Ishikawa (cell line): ENCODE data around the gene LYST.

ENCODE experiments used
- CEBPB ChIP-seq: IDR thresholded peaks from 2 replicates; pipeline ENCODE4 v1.6.1; 2012
- FOXM1 ChIP-seq: IDR thresholded peaks from 2 replicates; pipeline ENCODE4 v1.6.1; 2012; ENCODE audit warnings: low read depth, borderline replicate concordance
- TCF12 ChIP-seq: IDR thresholded peaks from 2 replicates; pipeline ENCODE4 v1.6.1; 2012; ENCODE audit warnings: low read depth
- TF ChIP-seq, protein P1 (sequence below): IDR thresholded peaks from 2 replicates; pipeline ENCODE4 v1.6.1; 2012; ENCODE audit warnings: low read depth, mild to moderate bottlenecking

DNA sequence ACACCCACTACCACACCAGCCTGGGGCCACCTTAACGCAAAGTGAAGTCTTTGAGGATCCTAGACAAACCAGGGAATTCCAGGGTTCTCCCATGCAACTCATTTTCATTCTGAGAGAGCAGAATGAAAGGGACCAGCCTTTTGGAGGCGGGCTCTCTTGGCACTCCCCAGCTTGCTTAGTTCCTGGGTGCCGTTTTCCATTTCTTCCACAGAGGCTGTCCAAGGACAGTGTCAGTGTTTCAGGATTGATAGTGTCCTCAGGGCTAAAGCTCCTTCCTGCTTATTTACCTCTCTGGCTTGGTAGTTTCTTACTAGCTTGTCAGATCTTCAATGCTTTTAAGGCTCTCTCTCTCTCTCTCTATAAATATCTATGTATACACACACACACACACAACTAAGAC is 187.1 kb downstream of the LYST start:
- no peak for TF ChIP-seq FOXM1
- TF ChIP-seq CEBPB: no peak
- no peak for TF ChIP-seq TCF12
- TF ChIP-seq, protein P1, sequence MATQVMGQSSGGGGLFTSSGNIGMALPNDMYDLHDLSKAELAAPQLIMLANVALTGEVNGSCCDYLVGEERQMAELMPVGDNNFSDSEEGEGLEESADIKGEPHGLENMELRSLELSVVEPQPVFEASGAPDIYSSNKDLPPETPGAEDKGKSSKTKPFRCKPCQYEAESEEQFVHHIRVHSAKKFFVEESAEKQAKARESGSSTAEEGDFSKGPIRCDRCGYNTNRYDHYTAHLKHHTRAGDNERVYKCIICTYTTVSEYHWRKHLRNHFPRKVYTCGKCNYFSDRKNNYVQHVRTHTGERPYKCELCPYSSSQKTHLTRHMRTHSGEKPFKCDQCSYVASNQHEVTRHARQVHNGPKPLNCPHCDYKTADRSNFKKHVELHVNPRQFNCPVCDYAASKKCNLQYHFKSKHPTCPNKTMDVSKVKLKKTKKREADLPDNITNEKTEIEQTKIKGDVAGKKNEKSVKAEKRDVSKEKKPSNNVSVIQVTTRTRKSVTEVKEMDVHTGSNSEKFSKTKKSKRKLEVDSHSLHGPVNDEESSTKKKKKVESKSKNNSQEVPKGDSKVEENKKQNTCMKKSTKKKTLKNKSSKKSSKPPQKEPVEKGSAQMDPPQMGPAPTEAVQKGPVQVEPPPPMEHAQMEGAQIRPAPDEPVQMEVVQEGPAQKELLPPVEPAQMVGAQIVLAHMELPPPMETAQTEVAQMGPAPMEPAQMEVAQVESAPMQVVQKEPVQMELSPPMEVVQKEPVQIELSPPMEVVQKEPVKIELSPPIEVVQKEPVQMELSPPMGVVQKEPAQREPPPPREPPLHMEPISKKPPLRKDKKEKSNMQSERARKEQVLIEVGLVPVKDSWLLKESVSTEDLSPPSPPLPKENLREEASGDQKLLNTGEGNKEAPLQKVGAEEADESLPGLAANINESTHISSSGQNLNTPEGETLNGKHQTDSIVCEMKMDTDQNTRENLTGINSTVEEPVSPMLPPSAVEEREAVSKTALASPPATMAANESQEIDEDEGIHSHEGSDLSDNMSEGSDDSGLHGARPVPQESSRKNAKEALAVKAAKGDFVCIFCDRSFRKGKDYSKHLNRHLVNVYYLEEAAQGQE: no peak
